Activated CD4-positive, CD25-positive, alpha-beta regulatory T cell treated with anti-CD3 and anti-CD28 coated beads, Interleukin-2, amount 50 U/mL, for 16 hours (primary cell): ENCODE results near the gene LRGUK.

Source experiments
- DNase-seq: peaks from one replicate; pipeline ENCODE4 v3.0.0-alpha.2; 2020; ENCODE audit warnings: low read depth, low spot score

LRGUK gene

DNA sequence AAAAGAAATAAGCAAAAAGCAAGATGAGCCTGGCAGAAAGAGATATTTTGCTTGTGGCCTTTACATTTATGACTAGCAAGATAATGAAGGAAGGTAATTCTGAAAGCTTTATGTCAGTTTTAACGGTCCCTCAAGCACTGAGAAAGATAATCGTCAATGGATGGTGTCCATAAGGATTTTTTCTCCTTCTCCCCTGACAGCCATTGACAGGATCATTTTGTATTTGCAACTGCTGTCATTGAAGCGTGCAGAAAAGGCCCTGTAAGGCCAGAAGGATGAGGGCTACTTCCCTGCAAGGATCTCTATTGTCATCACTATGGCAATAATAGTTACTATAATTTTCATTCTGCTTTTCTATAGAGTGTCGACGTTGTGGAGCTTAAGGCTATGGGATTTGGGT is 994 bp upstream of the LRGUK start:
- DNase-seq, result no peak

- DNase-seq, result no peak
These were observed 559 bp upstream of the LRGUK start for GRCh38 chr7:134126596-134126965.

GRCh38 chr7:134128829-134129228 is 1.7 kb downstream of the LRGUK start:
- DNase-seq, result no peak

DNA sequence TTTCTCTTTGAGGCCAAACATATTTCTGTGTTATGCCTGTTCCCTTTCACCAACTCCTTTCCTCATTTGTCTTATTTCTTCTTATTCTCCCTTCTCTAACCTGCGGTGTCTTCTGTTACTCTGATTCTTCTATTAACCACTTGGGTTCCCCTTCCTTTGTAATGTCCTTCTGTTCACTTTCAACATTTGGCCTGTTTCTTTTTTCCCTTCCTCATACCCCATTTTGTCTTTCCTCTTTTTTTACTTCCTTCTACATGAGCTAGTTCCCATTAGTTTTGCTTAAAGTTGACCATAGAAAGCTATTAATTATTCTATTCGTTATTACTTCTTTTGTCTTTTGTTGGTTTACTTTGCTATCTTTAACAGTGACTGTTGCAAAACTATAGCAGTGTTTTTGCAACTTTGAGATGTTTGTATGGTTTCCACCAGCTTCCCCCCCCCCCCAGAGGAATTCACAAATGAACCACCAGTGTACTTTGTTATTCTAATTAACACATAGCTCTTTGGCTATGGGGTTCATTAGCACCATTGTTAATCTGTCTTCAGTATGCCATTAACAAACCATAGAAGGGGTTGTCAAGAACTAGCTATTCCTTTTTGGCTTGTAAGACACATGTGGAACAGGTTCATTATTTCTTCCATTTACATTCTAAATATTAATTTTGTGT is 2.9 kb downstream of the LRGUK start:
- DNase-seq, result no peak

DNA sequence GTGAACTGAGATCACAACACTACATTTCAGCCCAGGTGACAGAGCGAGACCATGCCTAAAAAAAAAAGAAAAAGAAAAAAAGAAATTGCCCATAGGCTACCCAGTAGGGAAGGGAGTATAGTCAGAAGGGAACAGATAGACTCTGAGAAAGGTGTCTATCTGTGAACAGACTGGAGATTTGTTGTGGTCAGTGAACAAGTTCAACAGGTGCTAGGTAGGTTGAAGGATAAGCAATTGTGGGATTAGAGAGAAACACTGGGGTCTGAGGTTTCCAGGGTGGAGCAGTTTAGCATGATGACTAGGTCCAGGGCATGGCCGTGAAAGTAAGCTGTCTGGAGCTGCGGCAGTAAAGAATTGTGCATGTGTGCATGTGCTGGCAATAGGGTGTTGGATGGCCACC is 6.9 kb downstream of the LRGUK start:
- DNase-seq, result no peak

DNA sequence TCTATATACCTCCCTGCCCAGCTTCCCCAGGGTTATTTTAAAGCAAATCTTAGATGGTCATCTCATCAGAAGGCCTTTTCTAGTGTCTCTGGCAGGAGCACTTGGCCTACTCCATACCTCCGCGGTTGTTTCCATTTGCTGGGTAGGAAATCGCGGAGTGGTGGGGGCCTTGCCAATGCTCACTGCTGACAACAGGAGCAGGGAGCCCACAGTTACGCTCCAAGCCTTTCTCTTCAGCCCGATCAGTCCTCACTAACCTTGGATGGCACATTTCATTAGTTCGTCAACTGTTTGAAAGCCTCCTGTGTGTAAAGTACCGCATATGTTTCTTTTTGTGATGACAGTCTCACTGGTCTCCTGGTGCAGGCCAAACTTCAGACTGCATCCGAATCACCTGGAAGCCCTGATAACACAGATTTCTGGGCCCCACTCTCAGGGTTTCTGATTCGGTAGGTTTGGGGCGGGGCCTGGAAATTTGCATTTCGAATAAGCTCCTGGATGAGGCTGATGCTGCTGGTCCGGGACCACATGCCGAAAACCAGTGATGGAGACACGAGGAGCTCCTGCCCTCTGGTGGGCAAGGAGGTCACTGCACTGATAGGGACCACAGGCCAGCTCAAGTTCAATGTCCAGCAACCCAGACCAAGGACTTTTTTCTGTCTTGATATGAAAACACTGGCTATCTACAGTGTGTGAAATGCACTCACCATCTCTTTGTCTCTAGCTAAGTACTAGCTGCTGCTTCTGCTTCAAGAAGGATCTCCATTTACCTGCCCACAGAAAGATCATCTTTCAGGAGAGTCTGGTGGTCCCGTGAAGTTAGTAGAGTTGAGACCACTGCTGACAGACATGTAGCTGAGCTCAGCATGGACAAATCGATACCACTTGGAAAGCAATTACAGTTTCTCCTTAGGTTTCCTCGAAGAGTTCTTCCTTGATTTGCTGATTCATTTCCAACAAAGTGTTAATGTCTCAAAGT is 14.0 kb downstream of the LRGUK start:
- DNase-seq, result peak; percentile 17

GRCh38 chr7:134141868-134142264 is 14.7 kb downstream of the LRGUK start:
- DNase-seq, result no peak

DNA sequence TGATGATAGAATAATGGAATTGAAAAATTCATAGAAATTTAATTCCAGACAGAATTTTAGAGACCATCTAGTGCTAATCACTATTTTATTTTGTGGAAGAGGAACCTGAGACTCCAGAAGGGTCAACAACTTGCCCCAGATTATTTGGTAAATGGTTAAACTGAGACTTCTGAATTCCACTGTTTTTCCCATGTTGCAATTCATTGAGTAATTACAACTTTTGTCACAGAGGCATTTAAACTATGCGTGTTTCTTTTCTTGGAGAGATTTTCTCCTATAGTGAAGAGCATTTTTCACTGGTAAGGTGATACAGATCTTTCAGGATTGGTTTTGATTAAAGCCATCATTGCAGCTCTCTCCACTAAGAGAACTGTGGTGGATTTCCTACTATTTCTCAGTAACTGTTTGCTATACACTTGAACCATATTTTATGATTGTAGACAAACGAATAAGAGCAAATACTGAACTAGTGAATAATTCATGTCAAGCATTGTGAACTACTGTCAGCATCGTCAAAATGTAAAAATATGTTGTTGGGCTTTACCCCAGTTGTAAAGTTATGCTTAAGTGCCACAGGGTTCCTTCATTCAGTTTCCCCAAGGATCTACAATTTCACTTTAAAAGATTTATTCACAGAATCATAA is 26.5 kb downstream of the LRGUK start:
- no peak for DNase-seq

GRCh38 chr7:134154581-134155130 is 27.5 kb downstream of the LRGUK start:
- DNase-seq, result no peak

DNA sequence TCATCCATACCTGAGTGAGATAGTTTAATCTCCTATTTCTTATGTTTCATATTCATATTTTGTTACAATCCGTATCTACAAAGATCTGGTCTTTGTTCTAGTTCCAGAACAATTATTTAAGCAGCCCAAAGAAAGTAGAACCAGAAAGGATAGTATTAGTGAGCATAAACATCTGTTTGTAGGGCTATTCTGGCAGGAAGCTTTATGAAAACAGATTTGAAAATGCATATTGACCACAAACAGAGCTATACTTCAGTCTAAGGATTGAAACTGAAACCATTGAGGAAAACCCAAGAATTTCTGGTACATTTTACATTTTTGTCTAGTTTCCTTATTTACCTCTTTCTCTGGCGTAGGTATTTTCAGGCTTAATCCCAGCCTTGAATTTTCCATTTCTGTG is 28.1 kb downstream of the LRGUK start:
- no peak for DNase-seq

GRCh38 chr7:134155871-134156270 is 28.7 kb downstream of the LRGUK start:
- no peak for DNase-seq

GRCh38 chr7:134165252-134165651 is 38.1 kb downstream of the LRGUK start:
- DNase-seq, result no peak

- DNase-seq, result no peak
These were observed 40.1 kb downstream of the LRGUK start for GRCh38 chr7:134167250-134167649.

DNA sequence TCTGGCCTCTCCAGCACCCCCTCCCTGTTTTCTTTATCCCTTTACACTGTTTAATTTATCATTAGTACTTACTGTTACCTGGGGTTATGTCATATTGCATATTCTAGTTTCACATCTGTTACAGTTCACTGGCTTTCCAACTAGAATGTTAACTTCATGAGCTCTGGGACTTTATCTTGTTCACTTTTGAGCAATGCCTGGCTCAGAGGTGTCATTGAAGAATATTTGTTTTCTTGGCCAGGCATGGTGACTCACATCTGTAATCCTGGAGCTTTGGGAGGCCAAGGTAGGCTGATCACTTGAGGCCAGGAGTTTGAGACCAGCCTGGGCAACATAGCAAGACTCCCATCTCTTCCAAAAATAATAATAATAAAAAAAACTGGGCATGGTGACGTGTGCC is 40.7 kb downstream of the LRGUK start:
- no peak for DNase-seq

GRCh38 chr7:134174795-134175261 is 47.7 kb downstream of the LRGUK start:
- DNase-seq, result no peak

GRCh38 chr7:134175334-134176036 is 48.3 kb downstream of the LRGUK start:
- no peak for DNase-seq

DNA sequence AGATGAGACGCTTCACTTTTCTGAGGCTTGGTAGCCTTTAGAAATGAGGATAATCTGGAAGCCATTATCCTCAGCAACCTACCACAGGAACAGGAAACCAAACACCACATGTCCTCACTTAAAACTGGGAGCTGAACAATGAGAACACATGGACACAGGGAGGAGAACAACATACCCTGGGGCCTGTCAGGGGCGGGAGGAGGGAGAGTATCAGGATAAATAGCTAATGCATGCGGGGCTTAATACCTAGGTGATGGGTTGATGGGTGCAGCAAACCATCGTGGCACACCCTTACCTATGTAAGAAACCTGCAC is 48.9 kb downstream of the LRGUK start:
- no peak for DNase-seq

DNA sequence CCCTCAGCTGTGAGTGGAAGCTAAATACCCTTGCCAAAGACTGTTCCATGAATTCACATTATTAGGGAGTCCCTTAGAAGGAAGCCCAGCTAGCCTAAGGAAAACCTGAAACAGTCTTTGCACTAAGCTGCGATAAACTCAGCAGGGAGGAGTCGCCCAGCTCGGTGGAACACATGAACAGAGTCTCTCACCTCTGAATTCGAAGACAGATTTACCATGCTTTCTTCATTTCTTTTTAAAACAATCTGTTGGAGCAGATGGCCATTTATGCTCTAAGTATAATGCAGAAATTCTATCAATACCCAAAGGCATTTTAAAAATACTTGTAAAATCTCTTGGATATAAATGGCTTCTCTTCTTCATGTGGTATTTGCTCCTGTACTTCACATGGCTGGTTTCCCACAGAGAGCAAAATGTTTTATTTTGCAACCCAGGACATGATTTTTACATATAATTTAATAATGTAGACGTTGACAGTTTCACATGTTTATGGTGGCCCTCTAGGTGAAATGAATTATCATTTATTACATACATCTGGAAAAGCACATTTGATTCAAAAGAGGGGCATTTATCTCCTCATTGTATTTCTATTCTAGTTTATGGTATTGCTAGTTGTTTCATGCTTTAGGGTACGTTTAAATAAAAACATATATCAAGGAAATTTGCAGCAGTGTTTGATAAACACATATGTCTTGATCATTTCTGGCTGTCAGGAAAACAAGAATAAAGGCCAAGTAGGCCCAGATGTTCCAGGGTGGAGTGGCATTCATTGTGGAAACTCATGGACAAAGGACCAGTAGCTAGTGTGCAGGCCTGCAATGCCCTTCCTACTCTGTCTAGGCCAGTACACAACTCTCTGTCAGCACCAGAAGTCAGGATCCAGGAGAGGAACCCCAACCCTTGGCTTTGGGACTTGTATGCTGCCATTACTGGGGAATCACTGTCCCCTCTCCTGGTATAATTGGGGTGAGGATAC is 52.2 kb downstream of the LRGUK start:
- DNase-seq, result no peak

DNA sequence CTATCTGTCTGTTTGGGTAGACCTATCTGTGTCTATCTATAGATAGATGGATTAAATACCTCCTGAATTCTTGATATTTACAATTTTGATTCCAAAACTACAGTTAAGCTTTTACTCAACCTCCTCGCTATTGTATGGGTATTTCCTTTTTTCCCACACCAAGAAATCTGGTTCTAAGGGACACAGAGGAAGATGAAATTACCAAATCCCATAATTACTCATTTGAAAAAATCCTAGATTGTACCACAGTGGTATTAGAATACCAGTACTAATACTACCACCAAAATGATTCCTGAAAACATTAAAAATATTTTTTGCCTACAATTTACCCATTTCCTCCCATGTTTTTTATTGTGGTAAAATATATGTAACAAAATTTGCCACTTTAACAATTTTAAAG is 53.2 kb downstream of the LRGUK start:
- no peak for DNase-seq

DNA sequence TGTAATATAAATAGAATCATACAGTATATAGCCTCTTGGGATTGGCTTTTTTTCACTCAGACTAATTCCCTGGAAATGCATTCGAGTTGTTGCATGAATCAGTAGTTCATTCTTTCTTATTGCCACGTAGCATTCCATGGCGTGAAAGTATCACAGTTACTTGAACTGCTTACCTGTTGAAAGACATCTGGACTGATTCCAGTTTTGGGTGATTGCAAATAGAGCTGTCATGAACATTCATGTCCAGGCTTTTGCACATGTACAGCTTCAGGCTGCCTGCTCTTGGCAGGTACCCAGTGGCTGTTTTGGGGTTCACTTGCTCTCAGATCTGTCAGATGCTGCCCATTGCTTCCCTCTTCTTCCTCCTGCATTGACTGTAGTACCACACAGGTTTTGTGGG is 54.9 kb downstream of the LRGUK start:
- DNase-seq, result no peak
